Heart left ventricle (tissue), 13 donors: ENCODE data around the gene RCAN3.

Source experiments
- CTCF ChIP-seq, 12 donors: fragments of 200-600 bp; sonication (generic) in 4 of 12; IDR thresholded peaks; one replicate each; pipeline versions ENCODE4 v1.5.0 to v1.8.0; 2018 to 2022; ENCODE audit warnings: antibody characterized with exemption in 12 of 12, mild to moderate bottlenecking in 5 of 12
- POLR2A ChIP-seq, 2 donors: fragments of 450-650 bp; IDR thresholded peaks; one replicate each; pipeline ENCODE4 v1.6.1; 2017; ENCODE audit warnings: antibody characterized with exemption in 2 of 2, mild to moderate bottlenecking in 2 of 2, moderate library complexity in 2 of 2
- donor health status: ischemic (EF 13 %, LVEDD 7.1; RV severe dilation, severe dysfunction).
- donor health status: DM: no; HTN: yes; CAD: no.
- donor health status: DM: no; HTN: no; CAD: no.
- donor health status: ischemic (EF 25% LVEDD 6.9; RV normal size, moderate dysfunction).
- donor health status: ischemic (EF 25% LVEDD 5.7; RV mildly dilated, moderate dysfunction).
- donor health status: ischemic (EF 35%, LVEDD 5.7; RV mildly dilated, moderate dysfunction).
- donor health status: nonischemic (EF 11% LVEDD 7.7; RV severe dilation, severe dysfunction).
- donor health status: DM: yes; HTN: yes; CAD: no.
- donor health status: PGD.
- donor health status: ischemic (EF 29% LVEDD 5.4; RV normal size, mild dysfunction).
- donor health status: nonischemic (EF 23%, LVEDD 6.1; RV moderate dilation, normal function).

- TF ChIP-seq POLR2A (IDR thresholded peaks at IDR 0.05) (no peak), CTCF (IDR thresholded peaks at IDR 0.05) (no peak)
Observed at GRCh38 chr1:24557711-24558131, 55.1 kb downstream of the RCAN3 start.
